ENCODE measurements around the gene OPN3.
"Not testable (repeated sequence)": the region's sequence is repeated elsewhere in the genome, so short reads cannot be mapped to it uniquely, and the experiment has no call there.

GRCh38 chr1:241681861-241682448, 41.8 kb upstream of the OPN3 start:
- TF ChIP-seq CTCF (IDR thresholded peaks at IDR 0.05; ENCODE audit: borderline replicate concordance, extremely low read depth, low read length, poor library complexity, severe bottlenecking); EZH2 (IDR thresholded peaks at IDR 0.05; ENCODE audit: borderline replicate concordance, low read depth, low read length, severe bottlenecking): not testable (repeated sequence)
